HCT116 (cell line): Measurements from ENCODE around the gene C4orf51. TPM values are rescaled to one million over a fixed set of nuclear protein-coding genes. Genes with fewer than 3 reads are reported as not detected.

ENCODE experiments used
- ATAC-seq: fragments of 200-7000 bp; cut with Tn5 transposase; 2 replicates; pipeline ENCODE4 v1.9.1; 2020; ENCODE audit warnings: mild to moderate bottlenecking, moderate library complexity
- BruUV-seq: library from RNA; stranded (reverse); fragments of 400-500 nt; replicated peaks from 2 replicates; lab custom pipeline; 2021; lab: Mats Ljungman, UMichigan
- CTCF ChIA-PET: fragments of 300-600 bp; sonication (Branson Sonifier 250); formaldehyde crosslinking; loops from one replicate; lab custom pipeline; 2021; ENCODE audit warnings: antibody characterized with exemption; lab: Charles Lee
- POLR2A ChIA-PET: fragments of 300-600, 350-600 bp; sonication (Branson Sonifier 250); formaldehyde crosslinking; loops from one replicate; lab custom pipeline; 2021; ENCODE audit warnings: antibody characterized with exemption; lab: Charles Lee
- RAD21 ChIA-PET, 2 experiments: fragments of 300-600 bp; sonication (Branson Sonifier 250); formaldehyde crosslinking; loops; one replicate each; lab custom pipeline; 2023; ENCODE audit warnings: low total read pairs in 2 of 2; ENCODE audit not compliant: uncharacterized antibody in 2 of 2, unreplicated experiment in 2 of 2, low non-redundant PET in 1 of 2; lab: Charles Lee
- DNase-seq: peaks from one replicate; pipeline ENCODE4 v3.0.0-alpha.2; 2010; ENCODE audit warnings: low read depth, low spot score
- H2AFZ ChIP-seq: fragments of 200-600 bp; shearing (Covaris generic), sonication (generic); 2 replicates; pipeline ENCODE4 v1.6.1; 2017; ENCODE audit warnings: low read depth, mixed run types, mixed read lengths, antibody characterized with exemption, low read length; ENCODE audit not compliant: poor library complexity, severe bottlenecking
- H3K27ac ChIP-seq: 2 replicates; pipeline ENCODE4 v1.5.1; 2012; ENCODE audit warnings: low read depth, low read length
- H3K27me3 ChIP-seq: fragments of 200-600 bp; sonication (generic); 2 replicates; pipeline ENCODE4 v1.6.1; 2016; ENCODE audit warnings: mixed run types, low read length, mixed read lengths; ENCODE audit not compliant: insufficient read depth
- H3K36me3 ChIP-seq, 2 experiments: fragments of 200-500 bp in 1 of 2; fragments of 200-600 bp in 1 of 2; sonication (Bioruptor generic) in 1 of 2; sonication (generic) in 1 of 2; 2 replicates each; pipeline versions ENCODE4 v1.5.1 to v1.6.1; 2014 to 2016; ENCODE audit warnings: low read length in 2 of 2, inconsistent platforms in 1 of 2, mixed read lengths in 1 of 2, mixed run types in 1 of 2; ENCODE audit not compliant: insufficient read depth in 2 of 2, control insufficient read depth in 1 of 2
- H3K4me1 ChIP-seq, 2 experiments: fragments of 200-600 bp in 1 of 2; sonication (generic) in 1 of 2; 2 replicates each; pipeline versions ENCODE4 v1.5.1 to v1.6.1; 2012 to 2017; ENCODE audit warnings: low read length in 2 of 2, inconsistent platforms in 1 of 2, mild to moderate bottlenecking in 1 of 2, mixed read lengths in 1 of 2, mixed run types in 1 of 2, moderate library complexity in 1 of 2; ENCODE audit not compliant: insufficient read depth in 2 of 2, control insufficient read depth in 1 of 2
- H3K4me2 ChIP-seq: fragments of 200-600 bp; sonication (generic); 2 replicates; pipeline ENCODE4 v1.6.1; 2017; ENCODE audit warnings: mixed run types, low read length, mixed read lengths
- H3K4me3 ChIP-seq, 2 experiments: fragments of 200-600 bp in 1 of 2; sonication (generic) in 1 of 2; replicated peaks in 1 of 2; 2 replicates each; pipeline ENCODE4 v1.5.1; 2011 to 2016; ENCODE audit warnings: low read length in 2 of 2, control low read depth in 1 of 2, low read depth in 1 of 2, mild to moderate bottlenecking in 1 of 2, mixed read lengths in 1 of 2, mixed run types in 1 of 2
- H3K79me2 ChIP-seq: fragments of 200-600 bp; sonication (generic); 2 replicates; pipeline ENCODE4 v1.6.1; 2017; ENCODE audit warnings: mild to moderate bottlenecking, mixed run types, low read length, moderate library complexity, mixed read lengths; ENCODE audit not compliant: insufficient read depth
- H3K9ac ChIP-seq: fragments of 200-600 bp; sonication (generic); 2 replicates; pipeline ENCODE4 v1.6.1; 2016; ENCODE audit warnings: low read length, mixed read lengths
- H3K9me2 ChIP-seq: fragments of 200-600 bp; sonication (generic), shearing (Covaris generic); 2 replicates; pipeline ENCODE4 v1.6.1; 2017; ENCODE audit warnings: mixed run types, mild to moderate bottlenecking, moderate library complexity; ENCODE audit not compliant: insufficient read depth
- H3K9me3 ChIP-seq, 2 experiments: fragments of 200-500 bp in 1 of 2; fragments of 200-600 bp in 1 of 2; sonication (Bioruptor generic) in 1 of 2; sonication (generic) in 1 of 2; 2 replicates each; pipeline ENCODE4 v1.6.1; 2014 to 2017; ENCODE audit warnings: low read length in 2 of 2, mixed read lengths in 2 of 2, inconsistent platforms in 1 of 2, low read depth in 1 of 2, mild to moderate bottlenecking in 1 of 2, mixed run types in 1 of 2, moderate library complexity in 1 of 2; ENCODE audit not compliant: control insufficient read depth in 1 of 2, insufficient read depth in 1 of 2
- H4K20me1 ChIP-seq: fragments of 200-600 bp; sonication (generic), shearing (Covaris generic); 2 replicates; pipeline ENCODE4 v1.6.1; 2017; ENCODE audit warnings: mixed run types, mild to moderate bottlenecking, moderate library complexity; ENCODE audit not compliant: insufficient read depth
- CBX3 ChIP-seq: IDR thresholded peaks from 2 replicates; pipeline ENCODE4 v1.6.1; 2012; ENCODE audit warnings: low read depth
- CEBPB ChIP-seq: IDR thresholded peaks from 2 replicates; pipeline ENCODE4 v1.6.1; 2012; ENCODE audit warnings: low read depth
- ELF1 ChIP-seq: IDR thresholded peaks from 2 replicates; pipeline ENCODE4 v1.6.1; 2012; ENCODE audit warnings: low read depth, borderline replicate concordance
- EZH2 ChIP-seq: fragments of 200-600 bp; sonication (generic); IDR thresholded peaks from 2 replicates; pipeline ENCODE4 v1.6.1; 2017; ENCODE audit warnings: antibody characterized with exemption, mixed run types
- FOSL1 ChIP-seq: IDR thresholded peaks from 2 replicates; pipeline ENCODE4 v1.6.1; 2012; ENCODE audit warnings: low read depth
- JUND ChIP-seq: IDR thresholded peaks from 2 replicates; pipeline ENCODE4 v1.6.1; 2012
- POLR2AphosphoS5 ChIP-seq: IDR thresholded peaks from 2 replicates; pipeline ENCODE4 v1.6.1; 2011; ENCODE audit warnings: mild to moderate bottlenecking, low read depth, low read length, moderate library complexity
- SIN3A ChIP-seq: IDR thresholded peaks from 2 replicates; pipeline ENCODE4 v1.6.1; 2012; ENCODE audit warnings: low read depth
- SP1 ChIP-seq: IDR thresholded peaks from 2 replicates; pipeline ENCODE4 v1.6.1; 2012; ENCODE audit warnings: low read depth
- TCF7L2 ChIP-seq: IDR thresholded peaks from 2 replicates; pipeline ENCODE4 v1.7.0; 2011; ENCODE audit warnings: borderline replicate concordance, inconsistent platforms; ENCODE audit not compliant: insufficient read depth, insufficient read length; ENCODE audit errors: extremely low read depth
- ZFX ChIP-seq: fragments of 450-650 bp; IDR thresholded peaks from 2 replicates; pipeline ENCODE4 v1.6.1; 2017
- intact Hi-C: fragments of 100-400 bp; cut with micrococcal nuclease; formaldehyde crosslinking; loops from 2 replicates; pipeline ENCODE4 v1.10.0; 2022
- total RNA-seq: library from RNA; stranded (reverse); gene quantifications from one replicate; pipeline ENCODE4 v1.2.1, GENCODE V29; 2021; ENCODE audit not compliant: unreplicated experiment
- TF ChIP-seq, protein P1 (sequence below): IDR thresholded peaks from 2 replicates; pipeline ENCODE4 v1.6.1; 2012; ENCODE audit warnings: low read depth
- TF ChIP-seq, protein P2 (sequence below), 3 experiments: fragments of 200-600 bp in 1 of 3; sonication (generic) in 1 of 3; IDR thresholded peaks in 2 of 3; conservative IDR thresholded peaks in 1 of 3; 2 replicates each; pipeline ENCODE4 v1.5.1; 2012 to 2017; ENCODE audit warnings: low read depth in 2 of 3, low read length in 2 of 3, antibody characterized with exemption in 1 of 3, borderline replicate concordance in 1 of 3, control low read depth in 1 of 3, mild to moderate bottlenecking in 1 of 3, mixed read lengths in 1 of 3, mixed run types in 1 of 3, moderate library complexity in 1 of 3; ENCODE audit not compliant: insufficient read depth in 1 of 3

The C4orf51 gene
- total RNA-seq, 1 experiment from 2014 or later = not detected

DNA sequence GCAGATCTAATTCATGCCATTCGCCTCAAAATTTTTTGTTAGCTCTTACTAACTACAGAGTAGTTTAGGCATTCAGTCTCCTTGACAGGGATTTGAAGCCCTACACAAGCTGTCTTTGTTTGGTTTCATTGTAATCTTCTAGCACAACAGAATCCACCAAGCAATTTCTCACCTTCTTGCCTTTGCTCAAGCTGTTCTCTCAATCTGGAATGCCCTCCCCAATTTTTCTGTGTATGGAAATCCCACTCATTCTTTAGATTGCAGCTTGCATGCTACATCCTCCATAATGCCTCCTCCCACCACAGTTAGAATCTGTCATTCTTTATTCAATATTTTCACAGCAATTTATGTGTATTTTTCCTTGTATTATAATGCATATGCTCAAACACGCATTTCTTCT is 63.7 kb downstream of the C4orf51 start:
- no peak overlapping the region for H3K9ac ChIP-seq
- H3K4me1 ChIP-seq = no peaks in the 10 kb centered on the region
- H3K79me2 ChIP-seq = no peaks in the 10 kb centered on the region
- RAD21 ChIA-PET = no interaction called here
- peak overlapping the region; percentile 24 for H2AFZ ChIP-seq
- no peaks in the 10 kb centered on the region for H3K36me3 ChIP-seq
- H4K20me1 ChIP-seq = no peaks in the 10 kb centered on the region
- POLR2A ChIA-PET = no interaction called here
- DNase-seq (no peak), ATAC-seq (no peak)
- no peaks in the 10 kb centered on the region for H3K9me3 ChIP-seq
- no peaks in the 10 kb centered on the region for H3K9me2 ChIP-seq
- H3K27ac ChIP-seq = no peak overlapping the region
- no peak overlapping the region for H3K4me3 ChIP-seq
- no peak overlapping the region for H3K4me2 ChIP-seq
- intact Hi-C loops = no loop called here
- CTCF ChIA-PET = no interaction called here
- H3K27me3 ChIP-seq = no peaks in the 10 kb centered on the region
- TF ChIP-seq SIN3A (no peak), SP1 (no peak), EZH2 (no peak), CBX3 (no peak), FOSL1 (no peak), POLR2AphosphoS5 (no peak)
- no TSS peak for BruUV-seq

DNA sequence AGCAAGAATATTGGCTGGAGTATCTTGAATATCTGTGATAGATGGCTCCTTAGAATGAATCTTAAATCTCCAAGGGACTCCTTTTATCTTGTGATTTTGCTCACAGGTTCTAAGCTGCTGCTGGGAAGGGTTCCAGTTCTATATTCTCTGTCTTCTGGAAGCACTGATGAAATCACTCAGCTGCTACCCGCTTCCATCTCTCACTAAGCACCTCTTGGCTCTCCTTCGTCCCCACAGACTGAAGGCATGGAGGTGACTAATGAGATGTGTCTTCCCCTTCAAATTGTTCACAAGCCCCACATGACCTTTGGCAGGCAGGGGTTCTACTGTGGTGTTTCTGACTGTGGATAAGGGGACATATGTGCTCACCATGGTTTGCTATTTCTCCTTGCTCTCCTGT is 75.9 kb downstream of the C4orf51 start:
- no peaks in the 10 kb centered on the region for H3K79me2 ChIP-seq
- ChIA-PET CTCF (no interaction called here), POLR2A (no interaction called here), RAD21 (no interaction called here)
- H3K9me3 ChIP-seq = no peaks in the 10 kb centered on the region
- intact Hi-C loops = no loop called here
- no peaks in the 10 kb centered on the region for H4K20me1 ChIP-seq
- no peak overlapping the region for H3K9ac ChIP-seq
- 0 out of 4 replicates have a peak, but pooled peaks cover 0 to 6% of the 10 kb centered on the region in 2 experiments for H3K36me3 ChIP-seq
- DNase-seq (no peak), ATAC-seq (no peak)
- BruUV-seq = no TSS peak
- no peaks in the 10 kb centered on the region for H3K27me3 ChIP-seq
- H2AFZ ChIP-seq = no peak overlapping the region
- H3K4me3 ChIP-seq = no peak overlapping the region
- no peak overlapping the region for H3K27ac ChIP-seq
- no peaks in the 10 kb centered on the region for H3K9me2 ChIP-seq
- no peak for TF ChIP-seq CEBPB
- TF ChIP-seq JUND = no peak
- no peak for TF ChIP-seq POLR2AphosphoS5
- TF ChIP-seq SIN3A = no peak
- no peak for TF ChIP-seq TCF7L2
- TF ChIP-seq ELF1 = no peak
- no peak for TF ChIP-seq FOSL1
- TF ChIP-seq, protein P1, sequence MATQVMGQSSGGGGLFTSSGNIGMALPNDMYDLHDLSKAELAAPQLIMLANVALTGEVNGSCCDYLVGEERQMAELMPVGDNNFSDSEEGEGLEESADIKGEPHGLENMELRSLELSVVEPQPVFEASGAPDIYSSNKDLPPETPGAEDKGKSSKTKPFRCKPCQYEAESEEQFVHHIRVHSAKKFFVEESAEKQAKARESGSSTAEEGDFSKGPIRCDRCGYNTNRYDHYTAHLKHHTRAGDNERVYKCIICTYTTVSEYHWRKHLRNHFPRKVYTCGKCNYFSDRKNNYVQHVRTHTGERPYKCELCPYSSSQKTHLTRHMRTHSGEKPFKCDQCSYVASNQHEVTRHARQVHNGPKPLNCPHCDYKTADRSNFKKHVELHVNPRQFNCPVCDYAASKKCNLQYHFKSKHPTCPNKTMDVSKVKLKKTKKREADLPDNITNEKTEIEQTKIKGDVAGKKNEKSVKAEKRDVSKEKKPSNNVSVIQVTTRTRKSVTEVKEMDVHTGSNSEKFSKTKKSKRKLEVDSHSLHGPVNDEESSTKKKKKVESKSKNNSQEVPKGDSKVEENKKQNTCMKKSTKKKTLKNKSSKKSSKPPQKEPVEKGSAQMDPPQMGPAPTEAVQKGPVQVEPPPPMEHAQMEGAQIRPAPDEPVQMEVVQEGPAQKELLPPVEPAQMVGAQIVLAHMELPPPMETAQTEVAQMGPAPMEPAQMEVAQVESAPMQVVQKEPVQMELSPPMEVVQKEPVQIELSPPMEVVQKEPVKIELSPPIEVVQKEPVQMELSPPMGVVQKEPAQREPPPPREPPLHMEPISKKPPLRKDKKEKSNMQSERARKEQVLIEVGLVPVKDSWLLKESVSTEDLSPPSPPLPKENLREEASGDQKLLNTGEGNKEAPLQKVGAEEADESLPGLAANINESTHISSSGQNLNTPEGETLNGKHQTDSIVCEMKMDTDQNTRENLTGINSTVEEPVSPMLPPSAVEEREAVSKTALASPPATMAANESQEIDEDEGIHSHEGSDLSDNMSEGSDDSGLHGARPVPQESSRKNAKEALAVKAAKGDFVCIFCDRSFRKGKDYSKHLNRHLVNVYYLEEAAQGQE = no peak
- no peak for TF ChIP-seq EZH2
- TF ChIP-seq ZFX = no peak
- no peak for TF ChIP-seq CBX3
- TF ChIP-seq, protein P2, sequence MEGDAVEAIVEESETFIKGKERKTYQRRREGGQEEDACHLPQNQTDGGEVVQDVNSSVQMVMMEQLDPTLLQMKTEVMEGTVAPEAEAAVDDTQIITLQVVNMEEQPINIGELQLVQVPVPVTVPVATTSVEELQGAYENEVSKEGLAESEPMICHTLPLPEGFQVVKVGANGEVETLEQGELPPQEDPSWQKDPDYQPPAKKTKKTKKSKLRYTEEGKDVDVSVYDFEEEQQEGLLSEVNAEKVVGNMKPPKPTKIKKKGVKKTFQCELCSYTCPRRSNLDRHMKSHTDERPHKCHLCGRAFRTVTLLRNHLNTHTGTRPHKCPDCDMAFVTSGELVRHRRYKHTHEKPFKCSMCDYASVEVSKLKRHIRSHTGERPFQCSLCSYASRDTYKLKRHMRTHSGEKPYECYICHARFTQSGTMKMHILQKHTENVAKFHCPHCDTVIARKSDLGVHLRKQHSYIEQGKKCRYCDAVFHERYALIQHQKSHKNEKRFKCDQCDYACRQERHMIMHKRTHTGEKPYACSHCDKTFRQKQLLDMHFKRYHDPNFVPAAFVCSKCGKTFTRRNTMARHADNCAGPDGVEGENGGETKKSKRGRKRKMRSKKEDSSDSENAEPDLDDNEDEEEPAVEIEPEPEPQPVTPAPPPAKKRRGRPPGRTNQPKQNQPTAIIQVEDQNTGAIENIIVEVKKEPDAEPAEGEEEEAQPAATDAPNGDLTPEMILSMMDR (IDR thresholded peaks at IDR 0.05 in 2 of 3, conservative IDR thresholded peaks at IDR 0.05 in 1 of 3; ENCODE audit: borderline replicate concordance in 1 of 3, insufficient read depth in 1 of 3, low read depth in 2 of 3, low read length in 2 of 3) = no peak
- H3K4me2 ChIP-seq = no peak overlapping the region
- H3K4me1 ChIP-seq = no peaks in the 10 kb centered on the region
